Epithelial cell of proximal tubule (primary cell): Measurements from ENCODE around the gene NID1. TPM values are rescaled to one million over a fixed set of nuclear protein-coding genes. Genes with fewer than 3 reads are reported as not detected.

Experiments
- DNase-seq: peaks from one replicate; pipeline ENCODE4 v3.0.0-alpha.2; 2011; ENCODE audit warnings: low read depth
- H3K4me3 ChIP-seq: 2 replicates; pipeline ENCODE4 v1.5.1; 2011; ENCODE audit warnings: low read depth, mild to moderate bottlenecking, low read length
- total RNA-seq: library from RNA; depleted of rRNA; stranded (reverse); fragments of >200 nt; gene quantifications from 2 replicates; pipeline ENCODE4 v1.2.3, GENCODE V29; 2015
- TF ChIP-seq, protein P1 (sequence below): conservative IDR thresholded peaks from 2 replicates; pipeline ENCODE4 v1.5.1; 2012; ENCODE audit warnings: low read depth, mild to moderate bottlenecking, low read length

The NID1 gene
- total RNA-seq, 1 donor from 2014 or later = 23.2 TPM

DNA sequence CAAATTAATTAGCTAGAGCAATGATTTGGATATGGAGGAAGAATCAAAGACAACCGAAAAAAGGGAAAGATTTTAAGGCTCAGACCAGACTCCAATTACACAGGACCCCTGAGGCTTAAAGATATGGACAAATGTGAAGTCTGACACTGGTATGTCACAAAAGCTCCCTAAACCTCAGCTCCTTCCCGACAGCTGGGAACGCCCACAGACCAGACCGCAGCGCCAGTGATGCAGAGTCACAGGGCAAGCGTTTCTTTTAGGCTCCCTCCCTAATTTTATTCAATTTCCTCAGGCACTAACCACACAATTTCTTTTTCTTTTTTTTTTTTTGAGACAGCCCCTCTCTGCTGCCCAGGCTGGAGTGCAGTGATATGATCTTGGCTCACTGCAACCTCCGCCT lies 40.2 kb downstream of the NID1 start:
- H3K4me3 ChIP-seq = no peak overlapping the region
- TF ChIP-seq, protein P1, sequence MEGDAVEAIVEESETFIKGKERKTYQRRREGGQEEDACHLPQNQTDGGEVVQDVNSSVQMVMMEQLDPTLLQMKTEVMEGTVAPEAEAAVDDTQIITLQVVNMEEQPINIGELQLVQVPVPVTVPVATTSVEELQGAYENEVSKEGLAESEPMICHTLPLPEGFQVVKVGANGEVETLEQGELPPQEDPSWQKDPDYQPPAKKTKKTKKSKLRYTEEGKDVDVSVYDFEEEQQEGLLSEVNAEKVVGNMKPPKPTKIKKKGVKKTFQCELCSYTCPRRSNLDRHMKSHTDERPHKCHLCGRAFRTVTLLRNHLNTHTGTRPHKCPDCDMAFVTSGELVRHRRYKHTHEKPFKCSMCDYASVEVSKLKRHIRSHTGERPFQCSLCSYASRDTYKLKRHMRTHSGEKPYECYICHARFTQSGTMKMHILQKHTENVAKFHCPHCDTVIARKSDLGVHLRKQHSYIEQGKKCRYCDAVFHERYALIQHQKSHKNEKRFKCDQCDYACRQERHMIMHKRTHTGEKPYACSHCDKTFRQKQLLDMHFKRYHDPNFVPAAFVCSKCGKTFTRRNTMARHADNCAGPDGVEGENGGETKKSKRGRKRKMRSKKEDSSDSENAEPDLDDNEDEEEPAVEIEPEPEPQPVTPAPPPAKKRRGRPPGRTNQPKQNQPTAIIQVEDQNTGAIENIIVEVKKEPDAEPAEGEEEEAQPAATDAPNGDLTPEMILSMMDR = no peak
- DNase-seq = no peak

DNA sequence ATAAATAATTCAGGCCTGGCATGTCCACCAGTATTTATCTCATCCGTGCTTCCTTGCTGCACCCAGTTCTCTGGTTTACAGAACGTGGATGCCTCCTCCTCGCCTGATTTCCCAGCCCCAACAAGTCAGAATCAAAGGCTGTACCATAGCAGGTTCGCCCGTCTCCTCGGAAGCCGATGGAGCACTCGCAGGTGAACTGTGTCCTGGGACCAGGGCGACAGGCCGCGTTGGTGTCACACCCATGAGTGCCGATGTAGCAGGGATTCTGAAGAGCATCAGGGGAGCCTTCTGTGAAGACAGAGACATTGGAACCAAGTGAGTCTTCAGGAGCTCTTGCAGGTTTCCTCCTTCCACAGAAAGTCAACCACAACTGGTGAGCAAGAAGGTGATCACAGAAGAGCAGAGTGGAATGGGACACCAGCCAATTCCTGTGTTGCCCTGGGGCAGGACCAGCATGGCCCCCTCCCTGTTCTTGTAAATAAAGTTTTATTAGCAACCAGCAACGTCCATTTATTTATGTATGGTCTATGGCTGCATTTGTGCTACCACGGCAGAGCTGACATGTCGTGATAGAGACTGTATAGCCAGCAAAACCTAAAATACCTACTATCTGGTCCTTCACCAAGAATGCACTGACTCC lies 40.8 kb downstream of the NID1 start:
- TF ChIP-seq, protein P1 = no peak
- no peak for DNase-seq
- no peak overlapping the region for H3K4me3 ChIP-seq

DNA sequence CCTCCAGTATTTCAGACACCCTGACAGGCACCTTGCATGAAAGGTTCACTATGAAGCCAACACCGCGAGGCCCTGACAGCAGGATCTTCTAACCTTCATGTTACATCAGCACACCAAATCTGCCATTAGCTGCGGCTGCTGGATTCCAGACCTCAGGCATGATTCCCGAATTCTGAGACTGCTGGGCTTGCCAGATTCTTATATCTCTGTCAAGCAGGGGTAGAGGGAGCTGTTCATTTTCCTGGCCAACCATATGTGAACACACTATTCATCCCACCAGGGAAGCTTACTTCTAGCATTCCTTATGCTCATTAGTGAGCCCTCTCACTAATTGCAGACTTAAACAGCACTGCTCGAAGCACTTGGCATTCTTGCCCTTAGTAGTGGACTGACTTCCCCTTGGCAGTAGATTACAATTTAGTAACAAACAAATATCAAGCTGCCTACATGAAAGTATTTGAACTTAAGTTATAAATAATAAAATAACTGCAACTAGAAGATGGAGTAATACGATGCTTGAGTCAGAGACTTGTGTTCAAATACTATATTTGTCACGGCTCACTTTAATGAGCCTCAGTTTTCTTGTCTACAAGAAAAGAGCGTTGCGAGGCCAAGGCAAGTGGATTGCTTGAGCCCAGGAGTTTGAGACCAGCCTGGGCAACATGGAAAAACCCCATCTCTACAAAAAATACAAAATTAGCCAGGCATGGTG lies 43.3 kb downstream of the NID1 start:
- no peak for DNase-seq
- TF ChIP-seq, protein P1 = no peak
- H3K4me3 ChIP-seq = no peak overlapping the region

DNA sequence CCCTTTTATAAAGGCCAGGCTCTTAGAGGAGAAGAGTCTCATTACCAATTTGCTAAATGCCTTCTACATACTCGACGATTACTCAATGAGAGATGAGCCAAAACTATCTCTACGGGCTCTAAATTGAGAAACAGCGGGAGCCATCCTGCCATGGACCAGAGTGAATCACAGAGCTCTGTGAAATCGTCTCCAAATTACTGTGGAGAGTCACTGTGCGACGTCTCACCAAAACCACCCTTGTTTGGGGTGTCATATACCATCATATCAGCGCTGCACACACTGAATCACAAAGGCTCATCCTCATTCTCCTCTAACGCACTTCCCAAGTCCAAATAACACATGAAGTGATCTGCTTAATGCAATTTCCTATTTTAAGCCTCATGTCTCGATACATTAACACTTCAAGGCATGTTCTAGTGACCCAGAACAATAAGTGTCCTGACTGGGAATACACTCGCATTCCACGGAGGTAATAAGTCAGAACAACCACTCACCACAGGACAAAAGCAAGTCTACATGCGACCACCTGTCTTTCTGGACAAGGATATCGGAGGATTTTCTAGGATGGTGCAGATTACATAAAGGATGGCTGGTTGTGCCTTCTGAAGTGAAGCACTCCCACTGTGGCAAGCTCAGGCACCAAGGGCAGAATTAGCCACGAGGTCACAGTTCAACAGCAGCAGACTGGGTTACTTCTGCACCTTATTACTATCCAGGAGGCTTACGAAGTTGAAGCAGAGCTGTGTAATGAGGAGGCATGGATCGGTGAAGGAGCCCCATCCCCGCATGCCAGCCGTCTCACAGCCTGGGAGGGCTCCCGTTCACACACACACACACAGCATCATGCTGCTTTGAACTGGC lies 44.3 kb downstream of the NID1 start:
- peak; percentile 25 for DNase-seq
- H3K4me3 ChIP-seq = no peak overlapping the region
- TF ChIP-seq, protein P1 = no peak

DNA sequence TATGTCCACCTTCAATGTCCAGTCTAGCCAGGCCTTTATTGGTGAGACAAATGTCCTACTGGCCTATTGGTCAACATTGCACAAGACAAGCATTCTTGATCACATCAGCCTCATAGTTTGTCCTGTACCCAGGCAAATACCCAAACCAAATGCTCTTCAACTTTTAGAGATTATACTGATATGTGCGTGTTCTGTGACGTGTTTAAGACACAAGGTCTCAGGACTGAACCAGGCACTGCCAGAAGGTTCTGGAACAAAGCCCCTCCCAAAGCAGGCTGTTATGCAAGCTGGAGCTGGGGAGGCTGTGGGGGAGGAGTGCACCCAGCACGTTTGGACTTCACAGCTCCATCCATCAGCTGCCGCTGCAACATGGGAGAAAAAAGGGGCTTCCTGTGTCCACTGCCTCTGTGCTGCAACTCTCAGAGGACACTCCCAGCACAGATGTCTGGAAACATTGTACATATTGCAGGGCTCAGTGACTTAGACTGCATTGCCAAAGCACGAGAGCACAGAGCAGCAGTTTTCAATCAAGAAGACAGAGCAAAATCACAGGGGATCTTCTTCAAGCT lies 45.9 kb downstream of the NID1 start:
- TF ChIP-seq, protein P1 = no peak
- no peak overlapping the region for H3K4me3 ChIP-seq
- no peak for DNase-seq

DNA sequence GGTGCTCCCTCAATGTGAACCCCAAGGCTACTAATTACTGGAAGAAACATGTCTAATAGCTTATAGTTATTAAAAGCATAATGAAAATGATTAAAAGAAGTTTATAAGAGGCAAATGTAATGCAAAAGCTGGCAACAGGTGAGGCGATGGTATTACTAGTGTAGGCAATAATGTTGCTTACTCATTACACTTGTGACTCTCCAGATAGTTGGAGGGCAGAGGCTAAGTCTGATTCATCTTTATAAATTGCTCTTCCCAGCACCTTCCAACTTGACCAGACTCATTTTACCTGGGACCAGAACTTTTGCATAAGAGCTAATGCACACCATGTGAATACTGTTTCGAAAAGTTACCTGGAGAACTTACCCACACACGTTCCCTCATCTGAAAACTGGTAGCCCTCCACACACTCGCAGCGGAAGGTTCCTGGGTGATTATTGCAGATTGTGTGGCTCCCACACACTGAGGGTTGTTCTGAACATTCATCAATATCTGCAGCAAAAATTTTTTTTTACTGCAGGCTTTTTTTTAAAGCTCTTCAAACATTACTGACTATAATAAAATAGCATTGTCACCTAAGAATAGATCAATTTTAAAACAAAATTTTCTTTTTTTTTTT lies 48.0 kb downstream of the NID1 start:
- DNase-seq = peak; percentile 51
- no peak overlapping the region for H3K4me3 ChIP-seq

More for the DNA sequence above, 48.0 kb downstream of the NID1 start:
- TF ChIP-seq, protein P1 = no peak
